Panc1 (cell line): Measurements from ENCODE around the gene PCK2. TPM values are rescaled to one million over a fixed set of nuclear protein-coding genes. Genes with fewer than 3 reads are reported as not detected.

Source experiments
- ATAC-seq: fragments of 200-7000 bp; cut with Tn5 transposase; 2 replicates; pipeline ENCODE4 v1.9.1; 2020; ENCODE audit warnings: mild to moderate bottlenecking, moderate library complexity
- BruUV-seq: library from RNA; stranded (reverse); fragments of 400-500 nt; replicated peaks from 2 replicates; lab custom pipeline; 2021; lab: Mats Ljungman, UMichigan
- CTCF ChIA-PET: fragments of 300-600 bp; sonication (Branson Sonifier 250); formaldehyde crosslinking; loops from one replicate; lab custom pipeline; 2022; ENCODE audit warnings: antibody characterized with exemption; lab: Charles Lee
- POLR2A ChIA-PET: fragments of 300-600 bp; sonication (Branson Sonifier 250); formaldehyde crosslinking; loops from one replicate; lab custom pipeline; 2022; ENCODE audit warnings: antibody characterized with exemption; lab: Charles Lee
- DNase-seq: peaks from one replicate; pipeline ENCODE4 v3.0.0-alpha.2; 2010; ENCODE audit warnings: low read depth, low spot score
- H3K27ac ChIP-seq: 2 replicates; pipeline ENCODE4 v1.5.1; 2011; ENCODE audit warnings: mild to moderate bottlenecking, low read length, inconsistent platforms
- H3K27me3 ChIP-seq: fragments of 200-500 bp; sonication (Bioruptor generic); 2 replicates; pipeline ENCODE4 v1.6.0; 2014; ENCODE audit warnings: low read length, inconsistent platforms; ENCODE audit not compliant: control insufficient read depth, insufficient read depth
- H3K36me3 ChIP-seq: fragments of 200-500 bp; sonication (Bioruptor generic); 2 replicates; pipeline ENCODE4 v1.5.1; 2014; ENCODE audit warnings: inconsistent platforms, mild to moderate bottlenecking, low read length, moderate library complexity; ENCODE audit not compliant: control insufficient read depth, insufficient read depth
- H3K4me1 ChIP-seq: 2 replicates; pipeline ENCODE4 v1.5.1; 2011; ENCODE audit warnings: inconsistent platforms, mild to moderate bottlenecking, low read length, moderate library complexity; ENCODE audit not compliant: control insufficient read depth, insufficient read depth
- H3K4me3 ChIP-seq, 2 experiments: 2 replicates each; pipeline ENCODE4 v1.5.1; 2011 to 2012; ENCODE audit warnings: low read depth in 2 of 2, low read length in 2 of 2, mild to moderate bottlenecking in 2 of 2, inconsistent platforms in 1 of 2, moderate library complexity in 1 of 2
- H3K9me3 ChIP-seq: fragments of 200-500 bp; sonication (Bioruptor generic); 2 replicates; pipeline ENCODE4 v1.5.1; 2014; ENCODE audit warnings: low read depth, mild to moderate bottlenecking, inconsistent platforms, low read length, moderate library complexity; ENCODE audit not compliant: control insufficient read depth, insufficient read depth
- POLR2AphosphoS5 ChIP-seq: IDR thresholded peaks from 2 replicates; pipeline ENCODE4 v1.6.1; 2012; ENCODE audit warnings: mild to moderate bottlenecking, low read depth, low read length, moderate library complexity
- SIN3A ChIP-seq: IDR thresholded peaks from 2 replicates; pipeline ENCODE4 v1.6.1; 2012; ENCODE audit warnings: low read depth, mild to moderate bottlenecking, low read length, moderate library complexity, borderline replicate concordance; ENCODE audit not compliant: insufficient read depth
- TCF7L2 ChIP-seq: IDR thresholded peaks from 2 replicates; pipeline ENCODE4 v1.6.1; 2011; ENCODE audit warnings: mild to moderate bottlenecking, low read depth, low read length, inconsistent platforms
- in situ Hi-C: cut with HindIII; loops from 2 replicates; pipeline ENCODE4 v1.10.0; 2016; ENCODE audit warnings: low sequenced_read_pairs, low pct_unique_long_range_greater_than_20kb
- intact Hi-C: fragments of 100-400 bp; cut with micrococcal nuclease; formaldehyde crosslinking; loops from one replicate; pipeline ENCODE4 v1.10.0; 2022; ENCODE audit not compliant: unreplicated experiment
- total RNA-seq: library from RNA; stranded (reverse); gene quantifications from one replicate; pipeline ENCODE4 v1.2.1, GENCODE V29; 2021; ENCODE audit not compliant: unreplicated experiment
- TF ChIP-seq, protein P1 (sequence below): fragments of 450-650 bp; IDR thresholded peaks from 2 replicates; pipeline ENCODE4 v1.5.1; 2017; ENCODE audit warnings: mild to moderate bottlenecking
- TF ChIP-seq, protein P2 (sequence below), 2 experiments: IDR thresholded peaks; 2 replicates each; pipeline ENCODE4 v1.6.1; 2011 to 2012; ENCODE audit warnings: low read depth in 2 of 2, control low read depth in 1 of 2, low read length in 1 of 2, mild to moderate bottlenecking in 1 of 2, moderate library complexity in 1 of 2; ENCODE audit not compliant: insufficient read depth in 1 of 2

Gene PCK2
- total RNA-seq, 1 experiment from 2014 or later: 24.5 TPM

DNA sequence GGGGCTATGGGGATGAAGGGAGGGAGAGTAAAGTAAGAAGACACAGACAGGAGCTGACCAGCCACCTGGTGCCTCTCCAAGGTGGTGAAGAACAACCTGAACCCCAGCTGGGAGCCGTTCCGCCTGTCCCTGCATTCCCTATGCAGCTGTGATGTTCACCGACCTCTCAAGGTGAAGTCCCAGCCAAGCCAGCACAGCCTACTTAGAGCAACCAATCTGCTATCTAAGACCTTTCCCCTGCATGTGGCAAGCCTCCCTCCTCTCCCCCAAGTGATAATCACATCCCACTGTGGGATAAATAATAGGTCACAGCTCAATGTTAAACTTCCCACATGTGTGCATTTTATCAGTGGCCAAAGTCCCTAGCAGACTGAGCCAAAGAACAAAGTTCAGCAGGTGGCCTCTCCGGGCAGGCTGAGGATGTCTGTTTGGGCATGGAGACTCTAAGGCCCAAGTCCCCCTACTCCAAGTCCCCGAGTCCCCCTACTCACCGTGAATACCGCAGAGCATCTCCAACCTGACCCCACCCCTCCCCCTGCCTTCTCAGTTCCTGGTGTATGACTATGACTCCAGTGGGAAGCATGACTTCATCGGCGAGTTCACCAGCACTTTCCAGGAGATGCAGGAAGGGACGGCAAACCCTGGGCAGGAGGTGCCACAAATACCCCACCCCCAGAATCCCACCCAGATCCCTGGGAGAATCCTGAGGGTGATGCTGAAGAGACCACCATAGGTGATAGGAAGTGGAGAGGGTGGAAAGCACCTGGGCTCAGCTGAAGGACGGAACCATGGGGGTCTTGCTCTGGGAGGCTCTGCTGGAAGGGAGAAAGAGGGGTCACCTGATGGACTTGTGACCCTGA lies 19.3 kb upstream of the PCK2 start:
- H3K4me3 ChIP-seq: no peak overlapping the region
- BruUV-seq: no TSS peak
- no peak for ATAC-seq
- H3K27me3 ChIP-seq: no peaks in the 10 kb centered on the region
- H3K36me3 ChIP-seq: no peaks in the 10 kb centered on the region
- no peak for DNase-seq
- ChIA-PET CTCF (no interaction called here), POLR2A (no interaction called here)
- no peak for TF ChIP-seq SIN3A
- TF ChIP-seq, protein P1, sequence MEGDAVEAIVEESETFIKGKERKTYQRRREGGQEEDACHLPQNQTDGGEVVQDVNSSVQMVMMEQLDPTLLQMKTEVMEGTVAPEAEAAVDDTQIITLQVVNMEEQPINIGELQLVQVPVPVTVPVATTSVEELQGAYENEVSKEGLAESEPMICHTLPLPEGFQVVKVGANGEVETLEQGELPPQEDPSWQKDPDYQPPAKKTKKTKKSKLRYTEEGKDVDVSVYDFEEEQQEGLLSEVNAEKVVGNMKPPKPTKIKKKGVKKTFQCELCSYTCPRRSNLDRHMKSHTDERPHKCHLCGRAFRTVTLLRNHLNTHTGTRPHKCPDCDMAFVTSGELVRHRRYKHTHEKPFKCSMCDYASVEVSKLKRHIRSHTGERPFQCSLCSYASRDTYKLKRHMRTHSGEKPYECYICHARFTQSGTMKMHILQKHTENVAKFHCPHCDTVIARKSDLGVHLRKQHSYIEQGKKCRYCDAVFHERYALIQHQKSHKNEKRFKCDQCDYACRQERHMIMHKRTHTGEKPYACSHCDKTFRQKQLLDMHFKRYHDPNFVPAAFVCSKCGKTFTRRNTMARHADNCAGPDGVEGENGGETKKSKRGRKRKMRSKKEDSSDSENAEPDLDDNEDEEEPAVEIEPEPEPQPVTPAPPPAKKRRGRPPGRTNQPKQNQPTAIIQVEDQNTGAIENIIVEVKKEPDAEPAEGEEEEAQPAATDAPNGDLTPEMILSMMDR: no peak
- TF ChIP-seq, protein P2, sequence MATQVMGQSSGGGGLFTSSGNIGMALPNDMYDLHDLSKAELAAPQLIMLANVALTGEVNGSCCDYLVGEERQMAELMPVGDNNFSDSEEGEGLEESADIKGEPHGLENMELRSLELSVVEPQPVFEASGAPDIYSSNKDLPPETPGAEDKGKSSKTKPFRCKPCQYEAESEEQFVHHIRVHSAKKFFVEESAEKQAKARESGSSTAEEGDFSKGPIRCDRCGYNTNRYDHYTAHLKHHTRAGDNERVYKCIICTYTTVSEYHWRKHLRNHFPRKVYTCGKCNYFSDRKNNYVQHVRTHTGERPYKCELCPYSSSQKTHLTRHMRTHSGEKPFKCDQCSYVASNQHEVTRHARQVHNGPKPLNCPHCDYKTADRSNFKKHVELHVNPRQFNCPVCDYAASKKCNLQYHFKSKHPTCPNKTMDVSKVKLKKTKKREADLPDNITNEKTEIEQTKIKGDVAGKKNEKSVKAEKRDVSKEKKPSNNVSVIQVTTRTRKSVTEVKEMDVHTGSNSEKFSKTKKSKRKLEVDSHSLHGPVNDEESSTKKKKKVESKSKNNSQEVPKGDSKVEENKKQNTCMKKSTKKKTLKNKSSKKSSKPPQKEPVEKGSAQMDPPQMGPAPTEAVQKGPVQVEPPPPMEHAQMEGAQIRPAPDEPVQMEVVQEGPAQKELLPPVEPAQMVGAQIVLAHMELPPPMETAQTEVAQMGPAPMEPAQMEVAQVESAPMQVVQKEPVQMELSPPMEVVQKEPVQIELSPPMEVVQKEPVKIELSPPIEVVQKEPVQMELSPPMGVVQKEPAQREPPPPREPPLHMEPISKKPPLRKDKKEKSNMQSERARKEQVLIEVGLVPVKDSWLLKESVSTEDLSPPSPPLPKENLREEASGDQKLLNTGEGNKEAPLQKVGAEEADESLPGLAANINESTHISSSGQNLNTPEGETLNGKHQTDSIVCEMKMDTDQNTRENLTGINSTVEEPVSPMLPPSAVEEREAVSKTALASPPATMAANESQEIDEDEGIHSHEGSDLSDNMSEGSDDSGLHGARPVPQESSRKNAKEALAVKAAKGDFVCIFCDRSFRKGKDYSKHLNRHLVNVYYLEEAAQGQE (IDR thresholded peaks at IDR 0.05; ENCODE audit: insufficient read depth in 1 of 2, low read depth in 2 of 2, low read length in 1 of 2): no peak
- no peak for TF ChIP-seq TCF7L2
- no peak for TF ChIP-seq POLR2AphosphoS5
- no peaks in the 10 kb centered on the region for H3K4me1 ChIP-seq
- no peak overlapping the region for H3K27ac ChIP-seq
- in situ Hi-C loops (no loop called here), intact Hi-C loops (no loop called here)
- no peaks in the 10 kb centered on the region for H3K9me3 ChIP-seq

DNA sequence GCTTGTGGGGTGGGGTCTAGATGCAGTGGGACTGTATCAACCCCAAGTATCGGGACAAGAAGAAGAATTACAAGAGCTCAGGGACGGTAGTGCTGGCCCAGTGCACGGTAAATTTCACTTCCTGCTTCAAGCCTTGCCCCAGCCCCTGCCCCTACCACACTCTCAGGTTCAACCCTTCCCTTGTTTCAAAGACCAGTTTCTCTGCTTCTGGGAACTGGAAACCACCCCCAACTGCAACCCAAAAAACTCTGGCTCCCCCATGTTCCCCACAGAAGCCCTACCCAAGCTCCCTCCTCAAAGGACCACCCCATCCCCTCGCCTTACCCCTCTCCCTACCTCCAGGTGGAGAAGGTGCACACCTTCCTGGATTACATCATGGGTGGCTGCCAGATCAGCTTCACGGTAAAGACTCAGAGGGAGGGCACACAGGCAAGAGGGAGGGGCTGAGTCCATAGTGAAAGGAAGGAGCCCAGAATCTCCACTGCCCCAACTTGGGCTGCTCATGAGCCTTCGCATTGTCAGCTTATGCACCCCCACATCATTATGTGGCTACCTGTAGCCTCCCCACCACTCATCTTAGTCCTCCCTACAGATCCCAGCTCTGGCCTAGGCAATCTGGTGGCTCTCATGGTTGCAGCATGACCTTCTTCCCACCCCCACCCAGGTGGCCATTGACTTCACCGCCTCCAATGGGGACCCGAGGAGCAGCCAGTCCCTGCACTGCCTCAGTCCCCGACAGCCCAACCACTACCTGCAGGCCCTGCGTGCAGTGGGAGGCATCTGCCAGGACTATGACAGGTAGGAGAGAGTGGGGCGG lies 18.4 kb upstream of the PCK2 start:
- DNase-seq: no peak
- in situ Hi-C loops: no loop called here
- no peaks in the 10 kb centered on the region for H3K36me3 ChIP-seq

More for the DNA sequence above, 18.4 kb upstream of the PCK2 start:
- no peak for TF ChIP-seq SIN3A
- no peak for TF ChIP-seq POLR2AphosphoS5
- TF ChIP-seq TCF7L2: no peak
- BruUV-seq: no TSS peak
- intact Hi-C loops: no loop called here
- Histone ChIP-seq H3K27me3 (no peaks in the 10 kb centered on the region), H3K4me3 (no peak overlapping the region), H3K27ac (no peak overlapping the region), H3K4me1 (peaks cover 8% of the 10 kb centered on the region; the same call in 1 of the 2 replicates), H3K9me3 (no peaks in the 10 kb centered on the region)
- ATAC-seq: no peak
- ChIA-PET CTCF (interaction anchor here (1.1 kb wide), 1 partner anchor 18 kb away, joined by 3 read pairs; no protein-coding TSS in a partner anchor), POLR2A (interaction anchor here (0.6 kb wide), 1 partner anchor 506 kb away, joined by 12 read pairs; no protein-coding TSS in a partner anchor)
